HepG2 (cell line): ENCODE measurements around the gene CCDC183. TPM values are rescaled to one million over a fixed set of nuclear protein-coding genes. Genes with fewer than 3 reads are reported as not detected.

ENCODE experiments used
- AGO2 ChIP-seq: fragments of 200-400 bp; formaldehyde crosslinking; optimal IDR thresholded peaks from 2 replicates; pipeline ENCODE3; 2017; ENCODE audit warnings: mild to moderate bottlenecking, low read depth, low read length, moderate library complexity
- ARNT ChIP-seq: fragments of 450-650 bp; IDR thresholded peaks from 2 replicates; pipeline ENCODE4 v1.6.1; 2017
- ATRX ChIP-seq: sonication (generic); formaldehyde crosslinking; IDR thresholded peaks from 2 replicates; pipeline ENCODE4 v1.4.0; 2020; ENCODE audit warnings: missing genetic modification reagents, borderline replicate concordance
- CREB1 ChIP-seq, 2 experiments: fragments of 450-650 bp in 1 of 2; IDR thresholded peaks; 2 replicates each; pipeline ENCODE4 v1.6.1; 2016 to 2017; ENCODE audit warnings: control low read depth in 1 of 2, mild to moderate bottlenecking in 1 of 2, missing compliant biosample characterization in 1 of 2, missing genetic modification characterization in 1 of 2
- ETS1 ChIP-seq: sonication (generic); formaldehyde crosslinking; IDR thresholded peaks from 2 replicates; pipeline ENCODE4 v1.4.0; 2020; ENCODE audit warnings: missing genetic modification reagents
- FOXP4 ChIP-seq: sonication (generic); formaldehyde crosslinking; IDR thresholded peaks from 2 replicates; pipeline ENCODE4 v1.4.0; 2020; ENCODE audit warnings: missing genetic modification reagents
- NFIC ChIP-seq: IDR thresholded peaks from 2 replicates; pipeline ENCODE4 v1.6.1; 2012; ENCODE audit warnings: mild to moderate bottlenecking, low read length, inconsistent platforms
- NPAS2 ChIP-seq: sonication (generic); formaldehyde crosslinking; IDR thresholded peaks from 2 replicates; pipeline ENCODE4 v1.8.0; 2022; ENCODE audit warnings: mild to moderate bottlenecking, missing genetic modification reagents, borderline replicate concordance
- SPEN ChIP-seq: sonication (generic); formaldehyde crosslinking; IDR thresholded peaks from 2 replicates; pipeline ENCODE4 v1.5.1; 2020; ENCODE audit warnings: low read depth, mild to moderate bottlenecking, missing genetic modification reagents
- TIGD3 ChIP-seq: sonication (generic); formaldehyde crosslinking; IDR thresholded peaks from 2 replicates; pipeline ENCODE4 v1.5.1; 2020; ENCODE audit warnings: mild to moderate bottlenecking, missing genetic modification reagents, borderline replicate concordance
- ZFY ChIP-seq: sonication (generic); formaldehyde crosslinking; IDR thresholded peaks from 2 replicates; pipeline ENCODE4 v1.4.0; 2020; ENCODE audit warnings: missing genetic modification reagents
- ZNF12 ChIP-seq: sonication (generic); formaldehyde crosslinking; IDR thresholded peaks from 2 replicates; pipeline ENCODE4 v1.5.0; 2020; ENCODE audit warnings: missing genetic modification reagents
- ZNF264 ChIP-seq: sonication (generic); formaldehyde crosslinking; IDR thresholded peaks from 2 replicates; pipeline ENCODE4 v1.4.0; 2020; ENCODE audit warnings: missing genetic modification reagents
- ZNF350 ChIP-seq: sonication (generic); formaldehyde crosslinking; IDR thresholded peaks from 2 replicates; pipeline ENCODE4 v1.4.0; 2020; ENCODE audit warnings: mild to moderate bottlenecking, low read depth, missing genetic modification reagents, borderline replicate concordance
- ZNF503 ChIP-seq: sonication (generic); formaldehyde crosslinking; IDR thresholded peaks from 2 replicates; pipeline ENCODE4 v1.4.0; 2020; ENCODE audit warnings: missing genetic modification reagents
- ZXDC ChIP-seq: sonication (generic); formaldehyde crosslinking; IDR thresholded peaks from 2 replicates; pipeline ENCODE4 v1.5.0; 2020; ENCODE audit warnings: mild to moderate bottlenecking, missing genetic modification reagents
- polyA plus RNA-seq, 8 experiments: library from polyadenylated mRNA; depleted of rRNA in 3 of 8; stranded (reverse) in 7 of 8; unstranded in 1 of 8; fragments of >200 nt; fragmentation: Illumina TruSeq in 4 of 8; extraction: Trizol in 4 of 8; gene quantifications; 2 replicates each; pipeline versions ENCODE4 v1.2.1 to v1.2.3, GENCODE V29; 2011 to 2016; ENCODE audit warnings: low read depth in 4 of 8, missing spikeins in 1 of 8, mixed read lengths in 1 of 8; ENCODE audit not compliant: insufficient read depth in 1 of 8
- total RNA-seq, 5 experiments: library from RNA; depleted of rRNA; stranded (reverse); fragments of >200 nt; fragmentation: Illumina TruSeq; extraction: Trizol; gene quantifications; 2 replicates each; pipeline ENCODE4 v1.2.3, GENCODE V29; 2016; ENCODE audit warnings: low read depth in 1 of 5

Gene CCDC183
- total and polyA plus RNA-seq, 2 of the 13 experiments (the other 11 are each of a cell fraction or from before 2014, with no cell fraction given) = 5.0 to 66.4 TPM

GRCh38 chr9:136794281-136794999 is 1.7 kb upstream of the CCDC183 start (continued):
- TF ChIP-seq FOXP4 (no peak), ZNF12 (CRISPR knock-in tag) (no peak), ZFY (CRISPR knock-in tag) (no peak; the same call in 1 of the 2 replicates), CREB1 (IDR thresholded peaks at IDR 0.05) (no peak), CREB1 (CRISPR knock-in tag; IDR thresholded peaks at IDR 0.05) (no peak), ZXDC (CRISPR knock-in tag) (0 out of 2 replicates have a peak, but pooled peaks have one; percentile 56), NFIC (no peak), ZNF503 (CRISPR knock-in tag) (no peak), ZNF264 (CRISPR knock-in tag) (no peak), ZNF350 (CRISPR knock-in tag) (no peak), TIGD3 (CRISPR knock-in tag) (no peak), NPAS2 (no peak), ARNT (no peak), AGO2 (no peak), SPEN (CRISPR knock-in tag) (peak; percentile 39; the same call in 1 of the 2 replicates), ATRX (CRISPR knock-in tag) (no peak), ETS1 (no peak)
